Erythroblast (primary cell): ENCODE results near the gene ASB1.

Source experiments
- GATA1 ChIP-seq: IDR thresholded peaks from 2 replicates; pipeline ENCODE4 v1.6.1; 2011; ENCODE audit warnings: low read depth, mild to moderate bottlenecking, control low read depth, low read length, moderate library complexity
- POLR2A ChIP-seq: IDR thresholded peaks from 2 replicates; pipeline ENCODE4 v1.6.1; 2011; ENCODE audit warnings: mild to moderate bottlenecking, low read length

DNA sequence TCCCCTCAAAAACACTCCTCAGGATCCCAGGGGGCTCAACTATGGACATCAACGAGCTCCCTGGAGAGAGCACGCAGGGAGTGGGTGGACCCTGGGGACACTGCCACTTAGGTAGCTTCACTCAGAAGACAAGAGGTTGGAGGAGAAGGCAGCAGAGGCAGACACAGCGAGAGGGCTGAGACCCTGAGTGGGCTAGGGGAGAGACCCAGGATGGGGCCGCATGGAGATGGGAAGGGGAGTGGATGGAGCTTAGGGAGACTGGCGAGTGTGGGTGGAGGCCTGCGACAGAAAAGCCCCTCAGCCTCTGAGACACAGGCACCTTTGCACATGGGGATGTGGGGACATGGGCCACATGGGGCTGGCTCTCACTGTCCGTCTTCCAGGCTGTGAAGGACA is 70.9 kb downstream of the ASB1 start:
- no peak for TF ChIP-seq POLR2A
- no peak for TF ChIP-seq GATA1
